HG03378 (cell line): ENCODE measurements around the gene NEDD4.
"Not testable (repeated sequence)": the region's sequence is repeated elsewhere in the genome, so short reads cannot be mapped to it uniquely, and the experiment has no call there.

Experiments
- ATAC-seq: cut with Tn5 transposase; IDR thresholded peaks from one replicate; pipeline ENCODE4 v1.9.1; 2021; ENCODE audit warnings: mild to moderate bottlenecking, moderate library complexity; ENCODE audit not compliant: unreplicated experiment

The NEDD4 gene

DNA sequence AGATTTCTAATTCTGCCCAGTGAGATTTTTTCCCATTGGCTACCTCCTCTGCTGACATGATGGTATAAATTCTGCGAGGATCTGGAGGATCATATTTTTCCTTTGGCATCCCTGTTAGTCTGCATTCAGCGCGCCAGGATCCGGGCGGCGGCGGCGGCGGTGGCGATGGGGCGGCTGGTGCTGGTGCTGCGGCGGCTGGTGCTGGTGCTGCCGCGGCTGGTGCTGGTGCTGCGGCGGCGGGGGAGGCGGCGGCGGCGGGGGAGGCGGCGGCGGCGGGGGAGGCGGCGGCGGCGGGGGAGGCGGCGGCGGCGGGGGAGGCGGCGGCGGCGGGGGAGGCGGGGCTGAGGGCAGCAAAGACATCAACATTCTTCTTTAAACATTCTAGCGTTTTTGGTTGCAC lies 13.6 kb upstream of the NEDD4 start:
- not testable (repeated sequence) for ATAC-seq

DNA sequence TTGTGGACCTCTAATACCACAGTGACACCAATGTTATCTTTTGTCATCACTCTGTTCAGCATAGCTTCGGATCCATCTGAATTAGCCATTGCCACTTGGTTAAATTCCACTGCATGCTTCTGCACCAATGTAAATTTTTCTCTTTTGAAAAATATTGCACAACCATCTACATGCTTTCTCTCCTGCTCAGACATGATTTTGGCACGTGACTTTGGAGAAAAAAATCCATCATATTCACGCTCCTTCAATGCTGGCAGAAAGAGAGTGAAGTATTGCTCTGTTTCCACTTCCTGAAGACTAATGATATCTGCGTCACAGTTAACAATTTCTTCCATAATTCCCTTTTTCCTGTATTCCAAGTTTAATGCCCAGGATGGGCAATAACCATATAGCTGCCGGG lies 13.0 kb upstream of the NEDD4 start:
- ATAC-seq, result not testable (repeated sequence)

DNA sequence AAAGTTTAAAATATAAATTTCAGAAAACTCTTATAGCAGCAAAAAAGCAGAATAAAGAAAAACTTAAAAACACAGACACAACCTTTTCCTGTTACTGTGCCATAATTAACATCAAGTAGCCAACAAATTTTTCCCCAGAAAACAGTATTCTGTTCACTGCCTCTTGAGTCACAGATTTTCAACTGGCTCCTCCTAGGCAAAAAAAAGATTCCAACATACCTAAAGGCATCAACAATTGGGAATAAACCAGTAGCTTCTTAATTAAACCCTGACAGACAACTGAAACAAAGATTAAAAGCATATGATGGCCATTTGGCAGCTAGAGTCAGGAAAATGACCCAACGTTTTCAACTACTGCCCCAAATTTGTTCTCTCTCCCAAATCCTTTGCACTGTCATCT lies 10.9 kb upstream of the NEDD4 start:
- ATAC-seq, result not testable (repeated sequence)

DNA sequence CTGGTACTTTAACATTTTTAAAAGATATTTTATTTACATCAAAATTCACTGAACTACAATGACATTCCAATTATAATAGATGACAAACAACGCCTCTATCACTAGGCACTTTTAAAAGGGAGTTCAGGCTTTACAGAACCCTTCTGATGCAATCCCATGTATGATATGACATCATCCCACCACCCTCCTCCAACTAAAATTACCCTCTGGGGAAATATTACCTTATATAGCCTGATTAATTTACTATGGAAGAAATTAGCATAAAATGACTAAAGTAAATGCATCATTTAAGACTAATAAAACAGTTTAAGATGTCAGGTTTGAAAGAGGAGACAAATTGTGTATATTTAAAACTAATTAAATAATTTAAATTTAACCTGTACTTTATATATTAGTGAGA lies 10.4 kb upstream of the NEDD4 start:
- not testable (repeated sequence) for ATAC-seq

DNA sequence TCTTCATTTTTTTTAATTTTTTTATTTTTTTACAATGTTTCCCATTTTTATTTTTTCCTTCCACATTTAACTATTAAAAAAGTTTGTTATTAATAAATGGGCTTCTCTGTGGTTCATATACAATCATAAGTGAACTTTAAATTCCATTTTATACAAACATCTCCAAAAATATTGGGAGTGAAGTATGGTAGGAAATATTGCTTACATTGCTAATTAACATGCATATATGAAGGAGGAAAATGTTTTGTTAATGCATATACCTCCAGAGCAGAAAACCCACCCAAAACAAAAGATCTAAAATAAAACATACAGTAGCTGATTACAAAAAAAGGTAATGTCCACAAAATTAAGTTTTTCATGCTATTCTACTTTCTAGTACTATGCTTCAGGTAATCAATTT lies 9.9 kb upstream of the NEDD4 start:
- ATAC-seq, result not testable (repeated sequence)

DNA sequence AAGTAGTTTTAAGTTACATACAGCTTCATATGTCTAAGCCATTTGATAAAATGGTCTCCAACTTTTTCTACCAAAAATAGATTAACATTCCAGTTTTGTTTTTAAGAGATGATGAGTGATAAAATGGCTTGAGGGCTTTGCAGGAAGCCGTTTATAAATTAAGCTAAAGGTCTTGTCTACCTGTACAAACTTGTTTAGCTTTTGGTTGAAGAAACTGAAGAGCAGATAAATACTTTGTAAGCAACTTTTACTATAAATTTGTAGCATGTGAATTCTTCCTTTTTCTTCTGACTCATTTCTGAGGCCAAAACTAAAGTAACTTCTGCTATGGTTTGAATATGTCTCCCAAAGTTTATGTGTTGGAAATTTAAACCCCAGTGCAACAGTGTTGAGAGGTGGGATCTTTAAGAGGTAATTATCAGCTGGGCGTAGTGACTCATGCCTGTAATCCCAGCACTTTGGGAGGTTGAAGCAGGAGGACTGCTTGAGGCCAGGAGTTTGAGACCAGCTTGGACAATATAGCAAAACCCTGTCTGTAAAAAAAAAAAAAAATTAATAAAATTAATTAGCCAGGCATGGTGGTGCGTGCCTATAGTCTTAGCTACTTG lies 8.2 kb upstream of the NEDD4 start:
- ATAC-seq, result no peak

DNA sequence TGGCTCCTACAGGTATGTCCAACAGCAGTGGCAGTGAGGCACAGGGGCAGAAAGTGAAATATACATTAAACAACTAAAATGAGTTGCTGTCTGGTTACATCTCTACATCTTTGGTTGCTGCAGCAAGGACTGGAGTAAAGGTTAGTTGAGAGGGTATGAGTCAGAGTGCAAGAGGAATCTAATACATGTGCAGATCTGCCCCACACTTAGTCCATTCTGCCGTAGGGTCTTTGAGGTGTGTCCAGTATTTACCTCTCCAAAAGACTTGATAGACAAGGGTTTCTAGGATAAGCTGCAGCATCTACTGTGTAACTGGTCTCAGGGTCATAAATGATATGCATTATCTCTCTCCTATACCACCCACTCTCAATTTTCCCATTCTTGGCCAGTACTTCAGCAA lies 6.2 kb upstream of the NEDD4 start:
- no peak for ATAC-seq

DNA sequence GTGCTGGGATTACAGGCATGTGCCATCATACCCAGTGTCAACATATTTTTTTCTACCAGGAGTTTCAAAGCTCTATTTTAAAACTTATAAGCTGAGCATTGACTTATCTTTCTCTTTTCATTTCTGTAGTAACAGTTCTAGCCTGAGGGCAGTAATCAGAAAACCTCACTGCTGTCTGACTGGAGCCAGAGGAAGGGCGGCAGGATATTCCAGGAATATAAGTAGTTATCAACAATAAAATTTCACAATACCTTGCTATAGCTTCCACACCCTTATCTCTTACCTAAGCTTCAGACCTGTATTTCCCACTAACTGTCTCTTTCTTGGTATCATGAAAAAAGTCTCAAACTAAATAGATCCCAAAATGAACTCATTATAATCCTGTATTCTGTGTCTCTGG lies 5.1 kb upstream of the NEDD4 start:
- no peak for ATAC-seq

DNA sequence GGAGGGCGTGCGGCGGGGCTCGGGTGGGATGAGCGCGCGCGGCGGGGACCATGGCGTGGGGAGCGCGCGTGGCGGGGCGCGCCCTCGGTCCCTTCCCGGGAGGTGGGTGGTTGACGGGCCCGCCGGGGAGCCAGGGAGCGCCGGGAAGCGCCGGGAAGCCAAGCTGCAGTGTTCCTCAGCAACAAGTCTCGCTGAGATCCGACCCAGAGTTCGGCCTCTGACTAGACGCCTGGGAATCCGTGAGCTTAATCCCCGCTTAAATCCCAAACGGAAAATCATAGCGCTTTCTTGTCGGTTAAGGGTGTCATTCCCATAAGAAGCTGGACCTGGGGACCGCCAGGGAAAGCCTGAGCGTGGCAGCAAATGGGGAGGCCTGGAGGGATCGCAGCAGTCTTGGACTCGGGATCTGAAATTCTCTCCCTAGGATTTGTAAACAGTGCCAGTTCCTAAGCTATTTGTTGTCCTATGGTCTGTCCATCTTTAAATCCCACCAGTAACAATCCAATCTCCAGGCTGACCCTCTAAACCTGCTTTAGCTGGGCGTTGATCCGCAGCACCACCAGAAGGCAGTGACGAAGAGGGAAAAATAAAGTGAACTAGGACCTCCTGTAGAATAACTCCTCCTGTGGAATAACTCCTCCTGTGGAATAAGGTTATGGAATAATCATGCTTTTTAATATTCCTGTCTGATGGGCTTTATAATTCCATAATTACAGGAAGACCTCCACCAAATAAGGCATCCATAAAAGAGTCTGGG lies 570 bp upstream of the NEDD4 start:
- ATAC-seq, result peak; percentile 13

DNA sequence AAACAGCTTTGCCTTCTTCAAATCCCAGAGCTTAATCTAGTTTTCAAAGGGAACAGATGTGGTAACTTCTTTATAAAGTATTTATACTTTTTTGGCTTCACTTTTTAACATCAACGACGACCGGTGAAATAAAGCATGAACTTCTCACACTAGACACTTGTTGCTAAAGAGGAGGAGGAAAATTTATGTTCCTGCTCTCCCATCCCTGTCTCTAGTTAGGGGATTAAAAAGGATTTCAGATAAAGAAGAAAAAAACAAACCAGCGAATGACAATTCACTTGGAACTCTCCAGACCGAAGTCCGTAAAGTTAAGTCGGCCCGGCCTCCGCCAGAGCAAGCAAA lies 672 bp downstream of the NEDD4 start:
- ATAC-seq, result no peak

DNA sequence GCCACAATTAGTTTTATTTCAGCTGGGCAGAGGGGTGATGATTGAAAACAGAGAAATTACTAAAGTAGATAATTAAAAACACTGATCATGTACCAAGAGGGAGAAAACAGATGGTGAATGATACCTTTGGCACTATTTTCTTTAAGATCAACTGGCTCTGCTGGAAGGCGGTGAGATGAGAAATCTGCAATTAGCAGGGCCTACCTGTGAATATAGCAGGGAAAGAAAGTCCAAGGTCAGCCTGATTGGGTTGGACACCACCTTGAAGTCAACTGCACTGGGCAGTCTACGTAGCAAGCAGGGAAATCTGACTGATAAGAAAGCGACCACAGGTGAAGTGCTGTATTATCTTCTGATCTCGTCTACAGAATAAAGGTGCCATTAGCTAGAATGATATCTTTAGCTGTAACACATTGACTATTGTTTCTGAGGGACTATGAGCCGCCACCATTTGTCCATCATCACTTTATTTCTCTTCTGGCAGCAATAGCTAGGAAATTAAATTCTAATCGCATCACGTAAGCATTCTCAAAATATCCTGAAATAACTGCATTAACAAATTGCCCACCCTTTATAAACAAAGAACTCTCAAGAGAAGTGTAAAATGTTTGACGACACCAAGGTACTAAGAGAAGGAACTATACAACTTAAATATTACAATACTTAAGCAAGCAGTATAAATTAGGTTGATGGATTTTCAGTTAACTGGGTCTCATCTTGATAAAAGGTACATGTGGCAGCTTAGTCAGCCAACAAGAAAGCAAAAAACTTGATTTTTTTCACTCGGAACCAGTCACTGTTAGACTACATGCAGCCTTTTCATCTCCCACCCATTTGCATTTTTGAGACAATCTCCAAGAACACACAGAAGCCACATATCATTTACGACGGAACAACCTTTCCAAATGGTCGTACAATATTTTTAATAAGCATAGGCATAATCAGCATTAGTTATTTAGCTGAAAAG lies 1.3 kb downstream of the NEDD4 start:
- no peak for ATAC-seq

DNA sequence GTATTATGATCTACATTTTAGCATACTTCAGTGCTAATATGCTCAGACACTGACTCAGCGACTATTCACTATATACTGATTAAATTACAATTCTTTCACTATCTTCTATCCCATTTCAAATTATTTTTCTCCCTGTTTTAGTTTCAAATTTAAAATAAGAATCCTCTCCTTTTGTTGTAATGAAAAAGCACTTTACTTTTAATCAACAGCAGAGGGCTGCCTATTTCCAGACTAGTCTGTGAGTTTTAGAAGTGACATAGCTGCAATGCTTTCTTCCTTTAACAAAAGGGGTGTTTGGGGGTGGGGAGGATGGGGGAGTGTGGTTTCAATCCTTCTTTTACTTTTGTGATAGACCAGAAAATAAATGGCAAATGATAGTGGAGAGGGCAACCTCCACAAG lies 2.4 kb downstream of the NEDD4 start:
- no peak for ATAC-seq

DNA sequence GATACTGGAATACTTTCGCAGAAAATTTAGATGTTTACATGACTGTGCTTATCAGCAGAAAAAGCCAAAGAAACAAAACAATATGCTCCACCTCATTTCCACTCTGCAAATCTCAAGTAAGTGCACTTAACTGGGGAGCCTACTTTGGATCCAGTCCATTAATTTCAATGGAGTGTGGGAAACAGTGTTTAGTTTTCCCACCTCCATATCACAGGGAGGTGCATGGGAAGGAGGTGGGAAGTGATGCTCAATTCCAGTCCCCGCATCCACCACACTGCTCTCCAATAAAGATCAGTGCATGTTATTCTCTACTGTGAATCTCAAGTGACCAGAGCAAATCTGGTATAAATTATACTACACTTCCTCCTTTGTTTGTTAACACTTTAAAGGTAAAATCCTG lies 2.9 kb downstream of the NEDD4 start:
- no peak for ATAC-seq

DNA sequence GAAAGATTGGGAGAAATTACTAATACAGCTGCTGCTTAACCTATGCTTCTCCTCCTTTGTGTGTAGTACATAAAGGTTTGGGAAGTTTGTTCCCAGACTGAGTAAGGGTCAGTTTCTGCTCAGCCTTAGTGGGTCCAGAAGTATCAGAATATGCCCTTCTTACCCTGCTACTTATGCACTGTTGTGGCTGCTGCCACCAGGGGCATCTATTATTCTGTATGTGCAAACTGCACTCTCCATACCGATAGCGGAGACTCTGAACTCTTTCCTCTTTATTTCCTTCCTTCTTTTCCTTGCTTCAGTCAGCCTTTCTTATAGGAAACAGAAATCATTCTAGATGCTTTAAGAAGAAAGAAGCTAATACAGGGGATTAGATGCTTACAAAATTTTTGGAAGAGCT lies 4.0 kb downstream of the NEDD4 start:
- ATAC-seq, result no peak

DNA sequence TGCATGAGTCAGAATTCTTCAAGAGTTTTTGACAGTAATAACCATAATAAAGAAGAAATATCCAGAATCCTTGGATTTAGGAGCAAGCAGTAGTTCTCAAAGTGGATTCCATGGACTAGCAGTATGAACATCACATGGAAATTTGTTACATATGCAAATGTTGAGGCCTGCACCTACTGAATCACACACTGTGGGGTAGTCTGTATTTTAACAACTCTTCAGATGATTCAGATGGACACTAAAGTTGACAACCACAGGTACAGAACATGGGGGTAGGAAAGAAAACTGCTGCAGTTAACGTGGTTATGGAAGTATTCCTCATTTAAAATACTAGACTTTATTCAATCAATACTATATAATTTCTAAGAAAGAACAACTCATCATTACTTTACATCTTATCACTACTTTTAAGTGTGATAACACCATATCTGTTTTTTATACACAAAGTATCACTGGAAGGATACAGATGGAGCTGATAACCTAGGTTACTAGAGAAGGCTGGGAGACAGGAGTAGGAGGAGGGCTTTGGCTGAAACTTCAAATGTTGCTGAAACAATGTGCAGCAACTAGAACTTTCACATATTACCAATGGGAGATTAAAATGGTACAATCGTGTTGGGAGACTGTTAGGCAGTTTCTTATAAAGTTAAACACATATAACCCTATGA lies 11.7 kb downstream of the NEDD4 start:
- no peak for ATAC-seq

DNA sequence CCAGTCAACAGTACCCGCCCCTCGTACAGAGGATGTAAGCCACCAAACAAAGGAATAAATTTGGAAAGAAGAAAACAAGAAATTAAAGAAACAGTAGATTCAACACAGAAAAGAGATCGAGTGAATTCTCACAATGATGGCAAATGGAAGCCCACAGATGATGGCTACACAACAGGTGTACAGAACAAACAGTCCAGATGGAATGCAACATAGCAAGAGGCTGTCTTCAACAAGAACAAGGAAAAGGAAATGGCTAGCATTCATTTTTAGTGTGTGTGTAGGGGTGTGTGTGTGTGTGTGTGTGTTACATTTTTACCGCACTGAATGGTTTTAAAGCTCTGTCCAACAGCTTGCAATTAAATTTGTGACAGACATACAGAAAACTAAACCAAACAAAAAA lies 12.9 kb downstream of the NEDD4 start:
- ATAC-seq, result no peak

DNA sequence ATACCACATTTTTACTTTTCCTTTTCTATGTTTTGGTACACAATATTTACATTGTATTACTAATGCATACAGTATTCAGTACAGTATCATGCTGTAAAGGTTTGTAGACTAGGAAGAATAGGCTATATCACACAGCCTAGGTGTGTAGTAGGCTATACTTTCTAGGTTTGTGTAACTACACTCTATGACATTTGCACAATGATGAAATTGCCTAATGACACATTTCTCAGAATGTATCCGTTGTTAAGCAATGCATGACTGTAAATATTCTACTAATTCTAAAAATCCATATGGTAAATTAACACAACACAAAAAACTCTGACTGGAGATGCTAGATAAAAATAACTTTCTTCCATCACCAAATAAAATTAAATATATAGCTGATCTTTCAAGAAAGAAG lies 16.2 kb downstream of the NEDD4 start:
- ATAC-seq, result no peak

DNA sequence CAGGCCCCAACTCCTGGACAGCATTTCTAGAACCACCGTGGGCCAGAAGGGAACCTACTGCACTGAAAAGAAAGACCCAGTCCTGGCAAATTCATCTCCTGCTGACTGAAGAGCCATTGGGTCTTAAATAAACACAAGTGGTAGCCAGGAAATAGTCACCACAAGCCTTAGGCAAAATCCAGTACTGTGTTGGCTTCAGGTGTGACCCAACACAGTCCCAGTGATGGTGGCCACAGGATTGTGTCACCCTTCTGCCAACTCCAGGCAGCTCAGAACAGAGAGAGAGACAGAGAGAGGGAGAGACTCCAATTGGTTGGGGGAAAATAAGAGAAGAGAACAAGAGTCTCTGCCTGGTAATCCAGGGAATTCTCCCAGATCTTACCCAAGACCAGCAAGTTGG lies 23.1 kb downstream of the NEDD4 start:
- no peak for ATAC-seq

DNA sequence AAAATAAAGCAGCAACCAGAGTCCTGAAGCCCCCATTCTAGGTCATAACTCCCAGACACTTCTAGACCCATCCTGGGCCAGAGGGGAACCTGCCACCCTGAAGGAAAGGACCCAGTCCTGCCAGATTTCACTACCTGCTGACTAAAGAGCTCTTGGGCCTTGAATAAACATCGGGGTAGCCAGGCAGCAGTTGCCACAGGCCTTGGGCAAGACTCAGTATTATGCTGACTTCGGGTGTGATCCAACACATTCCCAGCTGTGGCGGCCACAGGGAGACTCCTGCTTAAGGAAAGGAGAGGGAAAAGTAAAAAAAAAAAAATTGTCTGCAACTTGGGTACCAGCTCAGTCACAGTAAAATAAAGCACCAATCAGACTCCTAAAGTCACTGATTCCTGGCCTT lies 23.8 kb downstream of the NEDD4 start:
- ATAC-seq, result no peak

DNA sequence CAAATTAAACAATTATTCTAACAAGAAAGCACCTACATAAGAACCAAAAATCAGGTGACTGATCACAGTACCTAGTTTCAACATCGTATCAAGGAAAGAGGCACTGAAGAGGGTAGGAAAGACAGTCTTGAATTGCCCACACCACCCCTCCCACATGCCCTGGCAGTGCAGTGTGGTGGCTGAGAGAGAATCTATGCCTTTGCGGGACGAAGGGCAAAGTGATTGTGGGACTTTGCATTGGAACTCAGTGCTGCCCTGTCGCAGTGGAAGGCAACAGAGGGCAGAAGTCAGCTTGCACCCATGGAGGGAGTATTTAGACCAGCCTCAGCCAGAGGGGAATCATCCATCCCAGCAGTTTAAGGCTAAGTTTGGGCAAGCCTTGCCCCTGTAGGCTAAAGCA lies 24.5 kb downstream of the NEDD4 start:
- ATAC-seq, result no peak

DNA sequence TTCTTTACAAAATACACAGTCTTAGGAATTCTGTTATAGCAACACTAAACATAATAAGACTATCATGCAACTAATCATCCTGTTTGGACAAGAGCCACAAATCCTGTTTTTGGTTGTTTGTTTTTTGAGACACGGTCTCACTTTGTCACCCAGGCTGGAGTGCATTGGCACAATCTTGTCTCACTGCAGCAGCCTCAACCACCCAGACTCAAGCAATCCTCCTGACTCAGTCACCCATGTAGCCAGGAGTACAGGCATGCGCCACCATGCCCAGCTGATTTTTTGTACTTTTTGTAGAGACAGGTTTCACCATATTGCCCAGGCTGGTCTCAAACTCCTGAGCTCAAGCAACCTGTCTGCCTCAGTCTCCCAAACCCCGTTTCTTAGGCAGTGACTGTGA lies 28.3 kb downstream of the NEDD4 start:
- no peak for ATAC-seq
